H9 (cell line): Measurements from ENCODE around the gene ADNP2. TPM values are rescaled to one million over a fixed set of nuclear protein-coding genes. Genes with fewer than 3 reads are reported as not detected.

Experiments
- DNase-seq: peaks from one replicate; pipeline ENCODE4 v3.0.0-alpha.2; 2017
- H2AFZ ChIP-seq: one replicate; pipeline ENCODE4 v1.6.1; 2013; ENCODE audit warnings: mild to moderate bottlenecking, low read length, control low read depth, moderate library complexity
- H2AK5ac ChIP-seq: 2 replicates; pipeline ENCODE4 v1.6.1; 2013; ENCODE audit warnings: low read length, control low read depth, mixed read lengths; ENCODE audit not compliant: insufficient read length
- H2BK120ac ChIP-seq: one replicate; pipeline ENCODE4 v1.6.1; 2013; ENCODE audit warnings: low read depth, mild to moderate bottlenecking, low read length, control low read depth, inconsistent platforms; ENCODE audit not compliant: poor library complexity, severe bottlenecking
- H2BK12ac ChIP-seq: 2 replicates; pipeline ENCODE4 v1.6.1; 2013; ENCODE audit warnings: low read length, control low read depth, mixed read lengths, low read depth; ENCODE audit not compliant: insufficient read length
- H2BK15ac ChIP-seq: 2 replicates; pipeline ENCODE4 v1.6.1; 2013; ENCODE audit warnings: low read depth, low read length, control low read depth
- H2BK20ac ChIP-seq: one replicate; pipeline ENCODE4 v1.6.1; 2013; ENCODE audit warnings: low read depth, mild to moderate bottlenecking, low read length, control low read depth, inconsistent platforms; ENCODE audit not compliant: poor library complexity, severe bottlenecking
- H2BK5ac ChIP-seq: 2 replicates; pipeline ENCODE4 v1.6.1; 2013; ENCODE audit warnings: low read length, control low read depth, mixed read lengths; ENCODE audit not compliant: insufficient read length
- H3K14ac ChIP-seq: 2 replicates; pipeline ENCODE4 v1.6.1; 2013; ENCODE audit warnings: low read length, control low read depth; ENCODE audit not compliant: insufficient read depth
- H3K18ac ChIP-seq: 2 replicates; pipeline ENCODE4 v1.6.1; 2013; ENCODE audit warnings: low read depth, mild to moderate bottlenecking, mixed read lengths, low read length, control low read depth; ENCODE audit not compliant: insufficient read length
- H3K23ac ChIP-seq: 2 replicates; pipeline ENCODE4 v1.6.1; 2013; ENCODE audit warnings: low read length, control low read depth, mixed read lengths, low read depth; ENCODE audit not compliant: insufficient read length
- H3K23me2 ChIP-seq: 2 replicates; pipeline ENCODE4 v1.6.1; 2013; ENCODE audit warnings: low read depth, mild to moderate bottlenecking, mixed read lengths, low read length, control low read depth; ENCODE audit not compliant: insufficient read length, poor library complexity, severe bottlenecking
- H3K27ac ChIP-seq: 2 replicates; pipeline ENCODE4 v1.5.1; 2013; ENCODE audit warnings: low read length, control low read depth, mixed read lengths, low read depth; ENCODE audit not compliant: insufficient read length
- H3K27me3 ChIP-seq: 2 replicates; pipeline ENCODE4 v1.6.1; 2013; ENCODE audit warnings: low read length, control low read depth, inconsistent platforms; ENCODE audit not compliant: insufficient read depth
- H3K4ac ChIP-seq: 2 replicates; pipeline ENCODE4 v1.6.1; 2013; ENCODE audit warnings: low read depth, mild to moderate bottlenecking, control low read depth, inconsistent platforms, low read length, moderate library complexity
- H3K4me1 ChIP-seq: 2 replicates; pipeline ENCODE4 v1.6.1; 2013; ENCODE audit warnings: low read length, control low read depth, inconsistent platforms; ENCODE audit not compliant: insufficient read depth
- H3K4me2 ChIP-seq: 2 replicates; pipeline ENCODE4 v1.6.1; 2013; ENCODE audit warnings: low read length, control low read depth, mixed read lengths; ENCODE audit not compliant: insufficient read length, insufficient read depth
- H3K56ac ChIP-seq: 2 replicates; pipeline ENCODE4 v1.6.1; 2013; ENCODE audit warnings: low read depth, mild to moderate bottlenecking, mixed read lengths, low read length, control low read depth; ENCODE audit not compliant: insufficient read length
- H3K79me1 ChIP-seq: 2 replicates; pipeline ENCODE4 v1.6.1; 2013; ENCODE audit warnings: low read depth, mild to moderate bottlenecking, moderate library complexity, low read length, control low read depth, inconsistent platforms; ENCODE audit not compliant: insufficient read depth, poor library complexity, severe bottlenecking
- H3K79me2 ChIP-seq: 2 replicates; pipeline ENCODE4 v1.6.1; 2013; ENCODE audit warnings: low read length, control low read depth, inconsistent platforms; ENCODE audit not compliant: insufficient read depth
- H3K9ac ChIP-seq: 2 replicates; pipeline ENCODE4 v1.6.1; 2013; ENCODE audit warnings: low read length, control low read depth, mixed read lengths; ENCODE audit not compliant: insufficient read length; ENCODE audit errors: extremely low read depth
- H3K9me3 ChIP-seq: one replicate; pipeline ENCODE4 v1.6.1; 2013; ENCODE audit warnings: low read depth, low read length, inconsistent platforms; ENCODE audit not compliant: control insufficient read depth
- H3T11ph ChIP-seq: one replicate; pipeline ENCODE4 v1.6.1; 2013; ENCODE audit warnings: mild to moderate bottlenecking, low read length, control low read depth, inconsistent platforms
- H4K20me1 ChIP-seq: one replicate; pipeline ENCODE4 v1.6.1; 2013; ENCODE audit not compliant: control insufficient read depth, insufficient read length, insufficient read depth
- H4K5ac ChIP-seq: 2 replicates; pipeline ENCODE4 v1.6.1; 2013; ENCODE audit warnings: low read depth, mild to moderate bottlenecking, mixed read lengths, low read length, control low read depth; ENCODE audit not compliant: insufficient read length
- H4K8ac ChIP-seq: replicated peaks from 2 replicates; pipeline ENCODE4 v1.6.1; 2013; ENCODE audit warnings: low read length, control low read depth, mixed read lengths, low read depth; ENCODE audit not compliant: insufficient read length
- H4K91ac ChIP-seq: 2 replicates; pipeline ENCODE4 v1.6.1; 2013; ENCODE audit warnings: low read depth, mild to moderate bottlenecking, moderate library complexity, mixed read lengths, low read length, control low read depth; ENCODE audit not compliant: insufficient read length
- H3K27ac Mint-ChIP-seq, 3 experiments: 2 replicates in 2 of 3; 3 replicates in 1 of 3; pipeline ENCODE4 v1.8.0; 2020 to 2021; ENCODE audit warnings: mixed read lengths in 3 of 3, mild to moderate bottlenecking in 1 of 3, moderate library complexity in 1 of 3
- H3K27me3 Mint-ChIP-seq: 2 replicates; pipeline ENCODE4 v1.8.0; 2021; ENCODE audit warnings: low read depth, mild to moderate bottlenecking, moderate library complexity, mixed read lengths
- H3K36me3 Mint-ChIP-seq, 3 experiments: 2 replicates in 2 of 3; 3 replicates in 1 of 3; pipeline ENCODE4 v1.8.0; 2020 to 2021; ENCODE audit warnings: low read depth in 3 of 3, mixed read lengths in 3 of 3; ENCODE audit not compliant: insufficient read depth in 1 of 3
- H3K4me1 Mint-ChIP-seq, 2 experiments: 2 replicates each; pipeline ENCODE4 v1.8.0; 2020; ENCODE audit warnings: mixed read lengths in 2 of 2
- H3K4me3 Mint-ChIP-seq, 2 experiments: 2 replicates in 1 of 2; 3 replicates in 1 of 2; pipeline ENCODE4 v1.8.0; 2020 to 2021; ENCODE audit warnings: mild to moderate bottlenecking in 2 of 2, mixed read lengths in 2 of 2, moderate library complexity in 1 of 2
- H3K9me3 Mint-ChIP-seq, 2 experiments: 2 replicates in 1 of 2; 3 replicates in 1 of 2; pipeline ENCODE4 v1.8.0; 2020; ENCODE audit warnings: mild to moderate bottlenecking in 2 of 2, mixed read lengths in 2 of 2, moderate library complexity in 1 of 2
- CTCF ChIP-seq: fragments of 200-600 bp; sonication (generic); conservative IDR thresholded peaks from 3 replicates; pipeline ENCODE4 v1.8.0; 2021; ENCODE audit warnings: antibody characterized with exemption, mild to moderate bottlenecking
- WGBS: extraction: QIAGEN DNeasy Blood & Tissue Kit; methylation state at CpG from one replicate; pipeline ENCODE4 v1.1.7; 2013; ENCODE audit warnings: missing lambda C conversion rate, low lambda C conversion rate, mixed read lengths; ENCODE audit not compliant: insufficient read length; ENCODE audit errors: extremely low coverage; 5-methylcytosine and 5-hydroxymethylcytosine counted together
- total RNA-seq: library from RNA; stranded (reverse); gene quantifications from 2 replicates; pipeline ENCODE4 v1.2.1, GENCODE V29; 2021

The ADNP2 gene
- total RNA-seq, 1 experiment from 2014 or later, result 53.5 TPM

DNA sequence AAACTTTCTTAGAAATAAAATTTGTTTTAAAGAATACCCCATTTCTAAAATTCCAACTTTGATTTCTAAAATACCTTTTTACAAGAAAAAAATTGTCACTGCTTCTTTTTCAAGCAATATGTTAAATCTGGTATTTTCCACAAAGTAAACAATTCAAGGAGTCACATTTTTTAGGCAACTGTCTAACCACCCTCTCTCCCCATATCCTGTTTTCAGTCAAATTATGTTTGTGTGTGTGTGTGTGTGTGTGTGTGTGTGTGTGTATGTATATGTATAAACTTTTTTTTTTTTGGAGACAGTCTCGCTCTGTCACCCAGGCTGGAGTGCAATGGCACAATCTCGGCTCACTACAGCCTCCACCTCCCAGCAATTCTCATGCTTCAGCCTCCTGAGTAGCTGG is 59.3 kb downstream of the ADNP2 start:
- H3K79me1 ChIP-seq, result no peaks in the 10 kb centered on the region
- peaks cover 13% of the 10 kb centered on the region for H3K27me3 Mint-ChIP-seq
- no peak overlapping the region for H2BK20ac ChIP-seq
- no peaks in the 10 kb centered on the region for H3K27me3 ChIP-seq
- H3K4me1 ChIP-seq, result no peaks in the 10 kb centered on the region
- H2AK5ac ChIP-seq, result no peak overlapping the region
- no peak overlapping the region for H3K27ac Mint-ChIP-seq
- H3K18ac ChIP-seq, result no peak overlapping the region
- TF ChIP-seq CTCF, result no peak
- no peak overlapping the region for H3K9ac ChIP-seq
- H3K4me1 Mint-ChIP-seq, result peaks cover 3 to 8% of the 10 kb centered on the region in 2 experiments; a peak in 3 of 4 replicates
- H3K27ac ChIP-seq, result no peak overlapping the region
- H3K36me3 Mint-ChIP-seq, result peaks cover 13 to 20% (median 16%) of the 10 kb centered on the region in 3 experiments
- no peak overlapping the region for H2AFZ ChIP-seq
- no peak overlapping the region for H2BK120ac ChIP-seq
- WGBS, result no CpG with 5 or more reads among the region's 2 CpGs
- no peak overlapping the region for H4K5ac ChIP-seq
- H3K14ac ChIP-seq, result no peak overlapping the region
- no peak for DNase-seq
- H3K79me2 ChIP-seq, result no peaks in the 10 kb centered on the region
- no peak overlapping the region for H3K4ac ChIP-seq
- H3K56ac ChIP-seq, result no peak overlapping the region
- H4K8ac ChIP-seq, result no peak overlapping the region
- no peak overlapping the region for H2BK5ac ChIP-seq
- no peak overlapping the region for H3K4me3 Mint-ChIP-seq
- no peaks in the 10 kb centered on the region for H4K20me1 ChIP-seq
- H3K23me2 ChIP-seq, result no peaks in the 10 kb centered on the region
- H3K23ac ChIP-seq, result no peak overlapping the region
- no peaks in the 10 kb centered on the region for H3K9me3 ChIP-seq
- no peak overlapping the region for H2BK12ac ChIP-seq
- no peak overlapping the region for H4K91ac ChIP-seq
- H3K9me3 Mint-ChIP-seq, result peaks cover 21% of the 10 kb centered on the region in 2 experiments
- H3K4me2 ChIP-seq, result no peak overlapping the region
- no peak overlapping the region for H2BK15ac ChIP-seq
- H3T11ph ChIP-seq, result no peak overlapping the region
